Measurements from ENCODE around the gene ADAMTSL3. TPM values are rescaled to one million over a fixed set of nuclear protein-coding genes. Genes with fewer than 3 reads are reported as not detected.

Gene ADAMTSL3
- total and polyA plus RNA-seq, 2 of the 4 experiments (the other 2 are of a cell fraction) = under 0.01 to 0.02 TPM

DNA sequence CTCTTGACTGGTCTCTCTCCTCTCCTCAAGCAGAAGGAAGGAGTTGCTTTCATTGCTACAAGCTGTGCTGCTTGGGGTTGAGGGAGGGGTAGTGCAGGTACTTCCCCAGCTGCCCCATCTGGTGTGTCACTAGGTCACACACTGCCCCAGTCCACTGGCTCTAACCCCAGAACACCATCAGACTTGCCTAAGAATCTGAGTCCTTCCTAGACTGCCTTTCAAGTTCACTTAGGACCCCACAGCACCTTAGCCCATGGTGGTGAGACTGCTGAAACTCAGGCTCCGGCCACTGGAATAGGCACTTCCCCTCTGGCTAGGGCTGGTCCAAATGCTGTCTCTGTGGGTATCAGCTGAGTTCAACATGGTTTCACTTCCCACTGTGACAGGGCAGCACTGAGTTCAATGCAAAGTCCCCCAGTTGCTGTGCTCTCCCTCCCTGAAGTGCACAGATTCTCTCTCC, 301.9 kb downstream of the ADAMTSL3 start:
- no peaks in the 10 kb centered on the region for H3K4me1 ChIP-seq (ENCODE audit: control insufficient read depth, insufficient read depth, low read length)
- DNase-seq (no peak), ATAC-seq (ENCODE audit: low read depth) (no peak)
- H4K5ac ChIP-seq (ENCODE audit: low read depth, low read length) = no peak overlapping the region
- no peak overlapping the region for H2AK5ac ChIP-seq (ENCODE audit: low read depth, low read length)
- H3K4ac ChIP-seq (ENCODE audit: low read depth, low read length) = no peak overlapping the region
- BruUV-seq (replicated peaks) = no TSS peak
- no peak overlapping the region for H2BK5ac ChIP-seq (ENCODE audit: low read depth, low read length, poor library complexity, severe bottlenecking)
- no peaks in the 10 kb centered on the region for H3K36me3 ChIP-seq (ENCODE audit: control insufficient read depth, insufficient read depth, low read length)
- H4K20me1 ChIP-seq (ENCODE audit: insufficient read depth, low read length) = no peaks in the 10 kb centered on the region
- no peaks in the 10 kb centered on the region for H3K79me1 ChIP-seq (ENCODE audit: low read depth in 1 of 2, low read length in 2 of 2)
- no peaks in the 10 kb centered on the region; the same call in 1 of the 2 replicates for H3K9me3 ChIP-seq (ENCODE audit: control insufficient read depth, insufficient read depth, low read length)
- H3K4me3 ChIP-seq (ENCODE audit: insufficient read depth, low read depth, low read length) = no peak overlapping the region
- WGBS, 2 experiments (ENCODE audit: extremely low coverage in 2 of 2, insufficient read length in 1 of 2) = 100% methylated on average over 1 of the region's 1 CpG; no CpG with 5 or more reads in 1 of the 2 experiments
- no peak overlapping the region for H2BK20ac ChIP-seq (ENCODE audit: low read depth, low read length)
- no peak overlapping the region for H2BK15ac ChIP-seq (ENCODE audit: low read depth, low read length)
- H3K14ac ChIP-seq (replicated peaks; ENCODE audit: low read depth, low read length) = no peak overlapping the region
- ChIA-PET POLR2A (ENCODE audit: unreplicated experiment) (no interaction called here), CTCF (no interaction called here)
- H3K27me3 ChIP-seq (ENCODE audit: control insufficient read depth, insufficient read depth, low read length) = no peaks in the 10 kb centered on the region
- TF ChIP-seq RCOR1 (IDR thresholded peaks at IDR 0.05; ENCODE audit: insufficient replicate concordance, low read length) (no peak), CHD1 (IDR thresholded peaks at IDR 0.05; ENCODE audit: low read depth, low read length) (no peak), CEBPB (IDR thresholded peaks at IDR 0.05; ENCODE audit: low read depth, low read length) (no peak), MAFK (IDR thresholded peaks at IDR 0.05; ENCODE audit: low read depth, low read length) (no peak), MAZ (IDR thresholded peaks at IDR 0.05; ENCODE audit: borderline replicate concordance, low read depth, low read length) (no peak), FOS (IDR thresholded peaks at IDR 0.05; ENCODE audit: low read depth, low read length) (no peak), RFX5 (IDR thresholded peaks at IDR 0.05; ENCODE audit: low read depth, low read length) (no peak), RAD21 (IDR thresholded peaks at IDR 0.05; ENCODE audit: low read length) (no peak), SMC3 (IDR thresholded peaks at IDR 0.05; ENCODE audit: low read depth, low read length) (no peak), MXI1 (IDR thresholded peaks at IDR 0.05; ENCODE audit: borderline replicate concordance, low read depth, low read length) (no peak)
- TF ChIP-seq, protein P1, sequence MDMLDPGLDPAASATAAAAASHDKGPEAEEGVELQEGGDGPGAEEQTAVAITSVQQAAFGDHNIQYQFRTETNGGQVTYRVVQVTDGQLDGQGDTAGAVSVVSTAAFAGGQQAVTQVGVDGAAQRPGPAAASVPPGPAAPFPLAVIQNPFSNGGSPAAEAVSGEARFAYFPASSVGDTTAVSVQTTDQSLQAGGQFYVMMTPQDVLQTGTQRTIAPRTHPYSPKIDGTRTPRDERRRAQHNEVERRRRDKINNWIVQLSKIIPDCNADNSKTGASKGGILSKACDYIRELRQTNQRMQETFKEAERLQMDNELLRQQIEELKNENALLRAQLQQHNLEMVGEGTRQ (IDR thresholded peaks at IDR 0.05; ENCODE audit: low read depth, low read length) = no peak
- TF ChIP-seq, protein P2, sequence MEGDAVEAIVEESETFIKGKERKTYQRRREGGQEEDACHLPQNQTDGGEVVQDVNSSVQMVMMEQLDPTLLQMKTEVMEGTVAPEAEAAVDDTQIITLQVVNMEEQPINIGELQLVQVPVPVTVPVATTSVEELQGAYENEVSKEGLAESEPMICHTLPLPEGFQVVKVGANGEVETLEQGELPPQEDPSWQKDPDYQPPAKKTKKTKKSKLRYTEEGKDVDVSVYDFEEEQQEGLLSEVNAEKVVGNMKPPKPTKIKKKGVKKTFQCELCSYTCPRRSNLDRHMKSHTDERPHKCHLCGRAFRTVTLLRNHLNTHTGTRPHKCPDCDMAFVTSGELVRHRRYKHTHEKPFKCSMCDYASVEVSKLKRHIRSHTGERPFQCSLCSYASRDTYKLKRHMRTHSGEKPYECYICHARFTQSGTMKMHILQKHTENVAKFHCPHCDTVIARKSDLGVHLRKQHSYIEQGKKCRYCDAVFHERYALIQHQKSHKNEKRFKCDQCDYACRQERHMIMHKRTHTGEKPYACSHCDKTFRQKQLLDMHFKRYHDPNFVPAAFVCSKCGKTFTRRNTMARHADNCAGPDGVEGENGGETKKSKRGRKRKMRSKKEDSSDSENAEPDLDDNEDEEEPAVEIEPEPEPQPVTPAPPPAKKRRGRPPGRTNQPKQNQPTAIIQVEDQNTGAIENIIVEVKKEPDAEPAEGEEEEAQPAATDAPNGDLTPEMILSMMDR (conservative IDR thresholded peaks at IDR 0.05; ENCODE audit: low read depth, low read length) = no peak
- TF ChIP-seq, protein P3, sequence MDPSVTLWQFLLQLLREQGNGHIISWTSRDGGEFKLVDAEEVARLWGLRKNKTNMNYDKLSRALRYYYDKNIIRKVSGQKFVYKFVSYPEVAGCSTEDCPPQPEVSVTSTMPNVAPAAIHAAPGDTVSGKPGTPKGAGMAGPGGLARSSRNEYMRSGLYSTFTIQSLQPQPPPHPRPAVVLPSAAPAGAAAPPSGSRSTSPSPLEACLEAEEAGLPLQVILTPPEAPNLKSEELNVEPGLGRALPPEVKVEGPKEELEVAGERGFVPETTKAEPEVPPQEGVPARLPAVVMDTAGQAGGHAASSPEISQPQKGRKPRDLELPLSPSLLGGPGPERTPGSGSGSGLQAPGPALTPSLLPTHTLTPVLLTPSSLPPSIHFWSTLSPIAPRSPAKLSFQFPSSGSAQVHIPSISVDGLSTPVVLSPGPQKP (IDR thresholded peaks at IDR 0.05; ENCODE audit: borderline replicate concordance, low read depth, low read length) = no peak
- intact Hi-C loops (cut with micrococcal nuclease) = no loop called here
- H4K8ac ChIP-seq (ENCODE audit: low read depth in 2 of 2, low read length in 2 of 2) = no peak overlapping the region
- H3K56ac ChIP-seq (ENCODE audit: extremely low read depth, insufficient read depth, low read length) = no peak overlapping the region
- no peaks in the 10 kb centered on the region for H3K9me1 ChIP-seq (ENCODE audit: insufficient read depth, low read length)
- no peak overlapping the region for H2BK120ac ChIP-seq (ENCODE audit: low read depth, low read length)
- no peak overlapping the region for H2AK9ac ChIP-seq (replicated peaks; ENCODE audit: low read depth, low read length, poor library complexity)
- H3K18ac ChIP-seq (ENCODE audit: low read depth, low read length) = no peak overlapping the region
- no peak overlapping the region for H4K91ac ChIP-seq (ENCODE audit: insufficient read depth, low read depth, low read length)
- H3K27ac ChIP-seq (ENCODE audit: insufficient read depth, low read length) = no peak overlapping the region
- in situ Hi-C loops (cut with MboI; ENCODE audit: low sequenced_read_pairs) = no loop called here
- no peak overlapping the region for H2AFZ ChIP-seq (replicated peaks; ENCODE audit: low read length, poor library complexity)
- H3K23ac ChIP-seq (ENCODE audit: low read depth, low read length) = no peak overlapping the region
- H3K9ac ChIP-seq (ENCODE audit: low read depth, low read length) = no peak overlapping the region
- H3K4me2 ChIP-seq (ENCODE audit: low read depth, low read length) = no peak overlapping the region
- dilution Hi-C loops (cut with HindIII; ENCODE audit: low sequenced_read_pairs, unreplicated experiment) = no loop called here
